Measurements from ENCODE around the gene DNAL1.
"Not testable (repeated sequence)": the region's sequence is repeated elsewhere in the genome, so short reads cannot be mapped to it uniquely, and the experiment has no call there.

DNAL1 gene

GRCh38 chr14:73655851-73656250, 11.1 kb downstream of the DNAL1 start:
- Histone ChIP-seq H3K36me3 (peaks cover 3% of the 10 kb centered on the region; the same call in 1 of the 2 replicates), H3K27me3 (no peaks in the 10 kb centered on the region), H3K4me1 (peaks cover 3% of the 10 kb centered on the region; the same call in 1 of the 2 replicates), H3K4me3 (ENCODE audit: low read depth, low read length) (no peak overlapping the region), H3K9me3 (no peaks in the 10 kb centered on the region)
- TF ChIP-seq CTCF (IDR thresholded peaks at IDR 0.05; ENCODE audit: low read depth, low read length): no peak
- DNase-seq: no peak

GRCh38 chr14:73659202-73659601, 14.4 kb downstream of the DNAL1 start:
- H3K9me3 ChIP-seq; H3K36me3 ChIP-seq; DNase-seq; H3K4me1 ChIP-seq; H3K27me3 ChIP-seq; H3K4me3 ChIP-seq (ENCODE audit: low read depth, low read length): not testable (repeated sequence)

- no peaks in the 10 kb centered on the region for H3K9me3 ChIP-seq
- H3K36me3 ChIP-seq: peaks cover 3% of the 10 kb centered on the region; the same call in 1 of the 2 replicates
- no peaks in the 10 kb centered on the region for H3K4me1 ChIP-seq
- H3K4me3 ChIP-seq (ENCODE audit: low read depth, low read length): no peak overlapping the region
- TF ChIP-seq CTCF (IDR thresholded peaks at IDR 0.05; ENCODE audit: low read depth, low read length): no peak
- DNase-seq: no peak
- H3K27me3 ChIP-seq: no peaks in the 10 kb centered on the region
Observed at GRCh38 chr14:73660511-73660910, 15.7 kb downstream of the DNAL1 start.

DNA sequence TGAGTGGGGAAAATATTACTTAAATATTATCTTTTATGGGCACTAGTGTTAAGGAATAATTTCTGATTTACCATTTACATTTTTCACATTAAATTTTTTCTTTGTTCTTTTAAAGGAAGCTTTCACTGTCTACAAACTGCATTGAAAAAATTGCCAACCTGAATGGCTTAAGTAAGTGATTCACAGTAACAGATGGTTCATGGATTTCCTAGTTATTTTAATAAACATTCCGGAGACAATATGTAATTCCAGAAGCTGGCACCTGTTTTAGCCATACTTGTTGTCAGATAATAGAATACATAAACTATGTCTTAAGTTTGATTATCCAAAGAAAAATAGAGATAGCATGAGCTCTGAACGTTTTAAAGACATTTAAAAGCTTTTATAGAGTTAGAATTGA, 17.1 kb downstream of the DNAL1 start:
- H3K9me3 ChIP-seq: no peaks in the 10 kb centered on the region
- no peak for TF ChIP-seq CTCF (IDR thresholded peaks at IDR 0.05; ENCODE audit: low read depth, low read length)
- no peaks in the 10 kb centered on the region for H3K27me3 ChIP-seq
- no peak for DNase-seq
- no peaks in the 10 kb centered on the region for H3K4me1 ChIP-seq
- no peak overlapping the region for H3K4me3 ChIP-seq (ENCODE audit: low read depth, low read length)
- H3K36me3 ChIP-seq: peaks cover 3% of the 10 kb centered on the region; the same call in 1 of the 2 replicates

DNA sequence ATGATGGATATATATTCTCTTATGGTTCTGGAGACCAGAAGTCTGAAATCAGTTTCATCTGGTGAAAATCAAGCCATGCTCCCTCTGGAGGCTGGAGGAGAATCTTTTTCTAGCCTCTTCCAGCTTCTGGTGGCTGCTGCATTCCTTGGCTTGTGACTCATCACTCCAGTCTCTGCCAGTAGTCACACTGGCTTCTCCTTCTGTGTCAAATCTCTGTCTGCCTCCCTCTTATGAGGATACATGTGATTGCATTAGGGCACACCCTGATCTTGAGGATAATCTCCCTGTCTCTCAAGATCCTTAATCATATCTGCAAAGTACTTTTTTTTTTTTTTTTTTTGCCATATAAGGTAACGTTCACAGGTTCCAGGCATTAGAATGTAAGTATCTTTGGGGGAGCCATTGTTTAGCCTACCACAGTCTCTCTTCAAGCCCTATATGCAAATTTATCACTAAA, 17.7 kb downstream of the DNAL1 start:
- peak; percentile 45 for TF ChIP-seq CTCF (IDR thresholded peaks at IDR 0.05; ENCODE audit: low read depth, low read length)
- DNase-seq: peak; percentile 30
- Histone ChIP-seq H3K4me1 (no peaks in the 10 kb centered on the region), H3K4me3 (ENCODE audit: low read depth, low read length) (no peak overlapping the region), H3K27me3 (no peaks in the 10 kb centered on the region), H3K36me3 (peaks cover 3% of the 10 kb centered on the region; the same call in 1 of the 2 replicates), H3K9me3 (no peaks in the 10 kb centered on the region)

GRCh38 chr14:73663548-73664212, 18.9 kb downstream of the DNAL1 start:
- no peak for TF ChIP-seq CTCF (IDR thresholded peaks at IDR 0.05; ENCODE audit: low read depth, low read length)
- no peaks in the 10 kb centered on the region for H3K27me3 ChIP-seq
- no peaks in the 10 kb centered on the region for H3K4me1 ChIP-seq
- peaks cover 3% of the 10 kb centered on the region; the same call in 1 of the 2 replicates for H3K36me3 ChIP-seq
- DNase-seq: no peak
- H3K4me3 ChIP-seq (ENCODE audit: low read depth, low read length): no peak overlapping the region
- no peaks in the 10 kb centered on the region for H3K9me3 ChIP-seq
